ENCODE results near the gene N4BP2L2. TPM values are rescaled to one million over a fixed set of nuclear protein-coding genes. Genes with fewer than 3 reads are reported as not detected.

The N4BP2L2 gene
- polyA plus RNA-seq, 1 donor from 2014 or later, result 317 TPM

DNA sequence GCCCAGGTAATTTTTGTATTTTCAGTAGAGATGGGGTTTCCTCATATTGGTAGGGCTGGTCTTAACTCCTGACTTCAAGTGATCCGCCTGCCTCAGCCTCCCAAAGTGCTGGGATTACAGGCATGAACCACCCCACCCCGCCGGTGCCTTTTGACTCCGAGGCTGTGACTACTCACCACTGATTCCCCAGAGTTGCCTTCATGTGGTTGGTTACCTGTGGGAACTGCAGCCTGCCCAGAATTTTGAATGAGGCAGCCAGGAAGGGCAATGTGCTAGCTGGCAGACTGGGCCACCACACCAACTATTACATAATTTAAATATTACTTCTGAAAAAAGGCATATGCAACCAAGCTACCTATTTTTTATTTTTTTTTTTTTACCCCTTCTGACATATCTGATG is 42.8 kb downstream of the N4BP2L2 start:
- TF ChIP-seq CTCF (IDR thresholded peaks at IDR 0.05; ENCODE audit: poor library complexity, severe bottlenecking), result no peak
- no peak for TF ChIP-seq EZH2 (IDR thresholded peaks at IDR 0.05; ENCODE audit: borderline replicate concordance, insufficient read depth, low read length, poor library complexity, severe bottlenecking)
- TF ChIP-seq RAD21 (conservative IDR thresholded peaks at IDR 0.05), result no peak
- no peak for TF ChIP-seq POLR2AphosphoS5 (IDR thresholded peaks at IDR 0.05)
- no peak for TF ChIP-seq SMC3 (conservative IDR thresholded peaks at IDR 0.05; ENCODE audit: poor library complexity)
- no peak for TF ChIP-seq TAF1 (IDR thresholded peaks at IDR 0.05; ENCODE audit: low read depth)
- no peak for TF ChIP-seq MXI1 (conservative IDR thresholded peaks at IDR 0.05; ENCODE audit: poor library complexity, severe bottlenecking)
- no peak for TF ChIP-seq REST (IDR thresholded peaks at IDR 0.05; ENCODE audit: borderline replicate concordance)
- no peak for TF ChIP-seq EP300 (conservative IDR thresholded peaks at IDR 0.05; ENCODE audit: poor library complexity, severe bottlenecking)
- Histone ChIP-seq H3K27me3 (ENCODE audit: insufficient read depth, low read depth, low read length) (no peaks in the 10 kb centered on the region), H4K20me1 (ENCODE audit: insufficient read depth) (no peaks in the 10 kb centered on the region), H3K79me2 (replicated peaks; ENCODE audit: insufficient read depth, low read length) (no peaks in the 10 kb centered on the region), H3K27ac (ENCODE audit: low read length) (no peak overlapping the region), H3K4me3 (ENCODE audit: low read length) (no peak overlapping the region), H3F3A (ENCODE audit: insufficient read depth, low read length, poor library complexity, severe bottlenecking) (no peaks in the 10 kb centered on the region), H3K36me3 (ENCODE audit: insufficient read depth, low read length) (no peaks in the 10 kb centered on the region), H2AFZ (ENCODE audit: low read depth, low read length) (no peak overlapping the region), H3K9ac (ENCODE audit: low read length) (no peak overlapping the region), H3K4me2 (ENCODE audit: low read length) (no peak overlapping the region), H3K9me3 (ENCODE audit: low read length) (no peaks in the 10 kb centered on the region), H3K9me2 (ENCODE audit: insufficient read depth, low read length) (no peaks in the 10 kb centered on the region)

- Histone ChIP-seq H2AFZ (ENCODE audit: low read depth, low read length) (no peak overlapping the region), H3K4me3 (ENCODE audit: low read length) (no peak overlapping the region), H3K9me3 (ENCODE audit: low read length) (no peaks in the 10 kb centered on the region), H3K4me2 (ENCODE audit: low read length) (no peak overlapping the region), H3F3A (ENCODE audit: insufficient read depth, low read length, poor library complexity, severe bottlenecking) (no peaks in the 10 kb centered on the region), H3K9ac (ENCODE audit: low read length) (no peak overlapping the region), H3K9me2 (ENCODE audit: insufficient read depth, low read length) (no peaks in the 10 kb centered on the region), H3K36me3 (ENCODE audit: insufficient read depth, low read length) (no peaks in the 10 kb centered on the region), H4K20me1 (ENCODE audit: insufficient read depth) (no peaks in the 10 kb centered on the region), H3K27ac (ENCODE audit: low read length) (no peak overlapping the region), H3K79me2 (replicated peaks; ENCODE audit: insufficient read depth, low read length) (no peaks in the 10 kb centered on the region), H3K27me3 (ENCODE audit: insufficient read depth, low read depth, low read length) (no peaks in the 10 kb centered on the region)
- no peak for TF ChIP-seq SMC3 (conservative IDR thresholded peaks at IDR 0.05; ENCODE audit: poor library complexity)
- TF ChIP-seq TAF1 (IDR thresholded peaks at IDR 0.05; ENCODE audit: low read depth), result no peak
- no peak for TF ChIP-seq MXI1 (conservative IDR thresholded peaks at IDR 0.05; ENCODE audit: poor library complexity, severe bottlenecking)
- TF ChIP-seq REST (IDR thresholded peaks at IDR 0.05; ENCODE audit: borderline replicate concordance), result no peak
- no peak for TF ChIP-seq POLR2AphosphoS5 (IDR thresholded peaks at IDR 0.05)
- no peak for TF ChIP-seq EZH2 (IDR thresholded peaks at IDR 0.05; ENCODE audit: borderline replicate concordance, insufficient read depth, low read length, poor library complexity, severe bottlenecking)
- TF ChIP-seq CTCF (IDR thresholded peaks at IDR 0.05; ENCODE audit: poor library complexity, severe bottlenecking), result no peak
- TF ChIP-seq EP300 (conservative IDR thresholded peaks at IDR 0.05; ENCODE audit: poor library complexity, severe bottlenecking), result no peak
- TF ChIP-seq RAD21 (conservative IDR thresholded peaks at IDR 0.05), result no peak
These were observed 43.2 kb downstream of the N4BP2L2 start for GRCh38 chr13:32495429-32495828.

Measured in neural cell (in vitro differentiated cells).